Measurements from ENCODE around the gene ZBTB16.

Gene ZBTB16

DNA sequence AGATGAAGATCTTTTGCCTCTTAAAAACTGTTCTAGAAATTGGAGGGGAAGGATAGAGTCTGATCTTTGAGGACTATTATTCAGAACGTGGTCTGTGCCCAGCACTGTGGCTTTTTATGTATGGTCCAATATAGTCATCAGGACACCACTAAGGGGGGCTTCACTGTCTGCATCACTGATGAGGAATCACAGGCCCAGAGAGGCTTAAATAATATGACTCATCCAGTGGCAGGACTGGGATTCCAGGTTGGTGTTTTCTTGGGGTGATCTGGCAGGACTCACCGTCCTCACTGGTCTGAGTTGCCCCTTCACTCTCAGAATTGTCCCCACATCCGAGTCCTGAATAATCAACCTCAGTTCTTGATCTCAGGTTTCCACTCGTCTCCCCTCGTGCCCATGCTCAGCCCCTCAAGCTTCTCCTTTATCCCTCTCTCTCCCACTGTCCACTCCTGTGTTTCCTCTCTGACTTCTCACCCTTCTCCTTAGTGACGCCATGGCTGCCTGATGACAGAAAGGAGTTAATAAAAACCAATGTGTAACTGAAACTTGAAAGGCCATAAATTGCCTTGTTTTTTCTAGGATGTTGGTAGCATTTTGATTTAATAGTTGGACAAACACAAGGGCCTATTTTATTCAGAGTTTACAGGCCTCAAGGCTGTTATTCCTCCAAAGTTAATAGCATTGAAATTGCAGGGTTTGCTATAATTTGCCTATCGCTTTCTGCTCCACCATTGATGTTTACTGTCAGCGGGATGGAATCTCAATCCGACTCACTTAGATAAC lies 141.0 kb downstream of the ZBTB16 start:
- DNase-seq (ENCODE audit: low read depth in 1 of 2, low spot score in 1 of 2), result no peak

DNA sequence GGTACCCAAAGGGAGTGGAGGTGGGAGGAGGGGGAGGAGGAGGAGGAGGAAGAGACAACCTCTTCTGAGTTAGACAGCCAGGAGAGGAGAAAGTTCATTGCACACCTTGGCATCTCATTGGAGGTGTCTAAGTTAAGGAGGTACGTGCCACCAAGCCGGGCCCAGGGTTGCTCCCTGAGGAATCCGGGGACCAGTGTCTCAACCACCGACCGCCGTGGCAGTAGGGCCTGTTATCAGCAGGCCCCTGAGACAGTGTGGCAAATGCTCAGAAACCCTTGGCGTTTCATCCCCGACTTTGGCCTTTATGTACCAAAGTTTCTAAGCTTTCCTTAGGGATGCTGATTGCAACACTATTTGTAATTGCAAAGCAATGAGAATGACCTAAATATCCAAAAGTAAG lies 141.7 kb downstream of the ZBTB16 start:
- no peak for DNase-seq (ENCODE audit: low read depth in 1 of 2, low spot score in 1 of 2)

DNA sequence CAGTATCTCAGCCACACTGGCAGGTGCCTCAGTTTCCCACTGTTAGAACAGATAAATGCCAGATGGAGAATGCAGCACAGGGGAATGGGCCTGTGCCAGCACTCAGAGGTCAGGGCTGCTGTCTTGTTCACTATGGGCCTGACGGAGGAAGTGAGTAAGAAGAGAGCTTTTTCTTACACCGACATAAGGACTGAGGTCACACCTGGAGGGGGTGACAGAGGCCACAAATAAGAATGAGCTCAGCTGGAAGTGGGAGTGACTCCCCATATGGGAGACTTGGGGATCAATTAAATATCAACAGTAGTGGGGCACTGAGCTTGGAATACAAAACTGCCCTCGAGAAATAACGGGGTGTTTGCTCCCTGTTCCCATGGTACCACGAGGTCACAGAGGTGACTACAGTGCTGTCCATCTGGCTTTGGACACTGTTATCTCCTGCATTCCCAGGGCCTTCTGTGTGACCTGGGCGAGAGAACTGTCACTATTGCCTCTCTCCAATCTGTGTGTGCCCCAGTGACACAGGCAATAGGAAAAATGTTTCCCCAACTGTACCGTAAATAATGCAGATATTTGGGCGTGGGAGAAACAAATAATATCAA lies 142.6 kb downstream of the ZBTB16 start:
- DNase-seq (ENCODE audit: low read depth in 1 of 2, low spot score in 1 of 2), result no peak

DNA sequence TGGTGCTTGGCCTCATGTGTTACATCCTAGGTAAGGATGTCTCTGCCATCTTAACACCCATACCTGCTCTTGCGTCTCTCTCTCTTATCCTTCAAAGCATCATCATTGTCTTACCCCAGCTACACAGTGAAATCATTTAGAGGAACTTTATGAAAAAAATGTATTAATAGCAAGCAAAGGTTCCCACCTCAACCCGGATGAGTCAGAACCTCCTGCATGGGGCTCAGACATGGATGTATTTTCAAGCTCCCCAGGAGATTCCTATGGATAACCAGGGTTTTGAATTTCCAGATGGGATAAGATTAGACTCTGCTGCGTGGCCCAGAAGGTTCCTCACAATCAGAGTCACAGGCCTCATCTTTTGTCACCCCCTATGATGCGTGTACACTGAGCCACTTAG lies 147.6 kb downstream of the ZBTB16 start:
- DNase-seq (ENCODE audit: low read depth in 1 of 2, low spot score in 1 of 2), result no peak

DNA sequence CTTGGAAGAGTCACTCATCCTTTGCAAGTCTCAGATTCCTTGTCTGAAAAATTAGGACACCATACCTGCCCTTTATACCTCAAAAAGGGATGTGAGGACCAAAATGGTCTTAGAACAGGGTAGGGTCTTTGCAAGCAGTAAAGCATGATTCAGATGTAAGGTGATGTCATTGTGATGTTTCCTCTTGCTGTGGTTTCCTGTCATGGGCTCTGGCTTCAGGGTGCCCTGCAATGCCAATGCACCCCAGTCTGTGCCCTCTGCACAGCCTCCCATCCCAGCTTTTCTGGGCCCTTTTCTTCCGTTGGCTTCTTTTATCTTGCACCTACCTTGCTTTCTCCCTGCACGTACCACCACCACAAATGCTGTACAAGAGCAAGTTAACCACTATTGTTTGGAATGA lies 148.9 kb downstream of the ZBTB16 start:
- peak in 1 of 2 donors; percentile 12 for DNase-seq (ENCODE audit: low read depth in 1 of 2, low spot score in 1 of 2)

DNA sequence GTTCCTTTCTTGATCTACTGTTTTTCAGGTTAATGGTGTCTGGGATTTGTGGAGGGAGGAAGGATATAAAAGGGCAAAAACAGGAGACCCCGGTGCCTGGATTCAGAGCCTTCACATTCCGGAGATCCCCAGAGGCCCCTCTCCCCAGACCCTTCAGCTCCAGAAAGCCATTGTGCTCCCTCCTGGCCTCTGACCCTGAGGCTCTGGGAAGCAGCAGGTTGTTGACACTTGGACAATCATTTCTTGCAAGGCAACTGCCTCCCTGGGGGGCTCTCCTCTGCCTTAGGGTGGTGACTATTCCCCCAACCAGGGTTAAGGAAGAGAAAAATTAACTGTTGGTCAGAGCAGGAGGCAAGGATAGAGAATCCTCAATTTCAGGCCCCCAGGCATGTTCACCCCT lies 149.8 kb downstream of the ZBTB16 start:
- DNase-seq (ENCODE audit: low read depth in 1 of 2, low spot score in 1 of 2), result no peak

DNA sequence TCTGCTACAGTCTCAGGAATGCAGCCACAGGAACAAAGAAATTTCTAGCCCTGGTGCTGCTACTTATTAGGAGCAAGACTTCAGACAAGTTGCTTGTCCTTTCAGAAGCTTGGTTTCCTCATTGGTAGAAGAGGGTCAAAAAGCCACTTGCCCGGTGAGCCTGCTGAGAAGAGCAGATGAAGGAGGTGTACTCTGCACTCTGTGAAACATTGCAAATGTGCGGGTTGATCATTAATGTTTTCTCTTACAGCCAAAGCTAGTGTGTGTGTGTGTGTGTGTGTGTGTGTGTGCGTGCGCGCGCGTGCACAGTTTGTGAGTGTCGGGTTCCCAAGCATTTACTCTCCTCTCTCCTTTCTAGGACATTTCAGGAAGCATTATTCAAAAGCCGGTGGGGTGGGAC lies 150.4 kb downstream of the ZBTB16 start:
- DNase-seq (ENCODE audit: low read depth in 1 of 2, low spot score in 1 of 2), result no peak

DNA sequence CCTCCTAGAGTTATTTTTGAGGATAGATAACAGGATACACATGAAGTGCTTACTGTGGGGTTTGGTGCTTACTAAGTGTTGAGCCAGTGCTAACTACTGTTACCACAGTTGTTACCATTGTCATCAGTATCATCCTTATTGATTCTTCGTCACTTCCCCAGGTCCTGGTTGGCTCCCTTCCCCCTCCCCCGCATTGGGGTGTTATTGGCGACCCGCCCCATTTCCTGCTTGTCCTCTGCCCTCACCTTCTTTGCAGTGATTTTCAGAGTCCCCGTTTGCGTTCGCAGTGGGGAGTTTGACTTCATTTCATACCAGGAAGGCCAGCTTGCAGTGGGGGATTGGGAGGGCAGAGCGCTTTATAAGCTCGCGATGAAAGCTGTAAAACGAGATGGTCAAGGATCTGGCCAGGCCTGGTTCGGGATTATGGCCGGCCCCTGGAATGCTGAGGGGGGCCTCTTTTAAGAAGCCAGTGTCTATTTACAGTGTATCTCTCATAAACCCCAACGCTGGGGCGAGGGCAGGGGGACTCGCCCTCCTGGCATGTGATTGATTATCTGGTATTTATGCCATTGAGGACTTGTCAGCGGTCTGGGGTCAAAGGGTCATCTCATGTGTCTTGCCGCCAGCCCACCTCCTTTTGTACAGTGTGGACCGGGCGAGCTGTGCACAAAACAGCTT lies 152.1 kb downstream of the ZBTB16 start:
- DNase-seq (ENCODE audit: low read depth in 1 of 2, low spot score in 1 of 2), result no peak

DNA sequence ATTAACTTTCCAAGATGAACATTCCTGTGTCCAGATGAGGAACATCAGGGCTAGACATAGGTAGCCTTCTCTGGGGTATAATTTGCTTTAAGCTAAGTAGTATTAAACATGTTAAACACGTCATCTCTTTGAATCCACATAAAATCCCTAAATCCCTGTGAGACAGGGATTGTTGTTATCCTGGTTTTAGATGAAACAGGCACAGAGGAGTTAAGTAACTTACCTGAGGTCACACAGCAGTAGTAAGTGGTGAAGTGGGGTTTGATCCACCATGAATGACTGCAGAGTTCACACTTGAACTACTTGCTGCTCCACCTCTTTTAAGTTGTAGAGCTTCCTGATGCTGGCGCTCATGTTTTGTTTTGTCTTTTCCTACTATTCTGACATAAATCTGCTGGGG lies 154.1 kb downstream of the ZBTB16 start:
- no peak for DNase-seq (ENCODE audit: low read depth in 1 of 2, low spot score in 1 of 2)

DNA sequence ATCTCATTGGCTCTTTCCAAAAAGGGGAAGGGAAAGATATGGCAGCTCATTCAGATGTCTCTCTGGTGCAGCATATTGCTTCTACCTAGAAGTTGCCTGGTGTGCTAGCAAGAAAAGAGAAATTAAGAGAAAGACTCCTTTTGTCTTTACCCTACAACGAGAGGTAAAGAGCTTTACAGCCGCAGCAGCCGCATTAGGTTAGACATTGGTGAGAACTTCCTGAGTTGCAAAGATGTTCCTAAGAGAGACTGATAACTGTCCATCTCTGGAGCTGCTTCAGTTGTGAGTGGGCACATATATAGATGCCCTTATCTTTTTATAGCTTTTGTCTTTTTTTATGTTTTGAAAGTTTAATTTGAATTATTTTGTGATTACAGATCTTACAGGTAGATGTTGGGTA lies 155.9 kb downstream of the ZBTB16 start:
- DNase-seq (ENCODE audit: low read depth in 1 of 2, low spot score in 1 of 2), result no peak

DNA sequence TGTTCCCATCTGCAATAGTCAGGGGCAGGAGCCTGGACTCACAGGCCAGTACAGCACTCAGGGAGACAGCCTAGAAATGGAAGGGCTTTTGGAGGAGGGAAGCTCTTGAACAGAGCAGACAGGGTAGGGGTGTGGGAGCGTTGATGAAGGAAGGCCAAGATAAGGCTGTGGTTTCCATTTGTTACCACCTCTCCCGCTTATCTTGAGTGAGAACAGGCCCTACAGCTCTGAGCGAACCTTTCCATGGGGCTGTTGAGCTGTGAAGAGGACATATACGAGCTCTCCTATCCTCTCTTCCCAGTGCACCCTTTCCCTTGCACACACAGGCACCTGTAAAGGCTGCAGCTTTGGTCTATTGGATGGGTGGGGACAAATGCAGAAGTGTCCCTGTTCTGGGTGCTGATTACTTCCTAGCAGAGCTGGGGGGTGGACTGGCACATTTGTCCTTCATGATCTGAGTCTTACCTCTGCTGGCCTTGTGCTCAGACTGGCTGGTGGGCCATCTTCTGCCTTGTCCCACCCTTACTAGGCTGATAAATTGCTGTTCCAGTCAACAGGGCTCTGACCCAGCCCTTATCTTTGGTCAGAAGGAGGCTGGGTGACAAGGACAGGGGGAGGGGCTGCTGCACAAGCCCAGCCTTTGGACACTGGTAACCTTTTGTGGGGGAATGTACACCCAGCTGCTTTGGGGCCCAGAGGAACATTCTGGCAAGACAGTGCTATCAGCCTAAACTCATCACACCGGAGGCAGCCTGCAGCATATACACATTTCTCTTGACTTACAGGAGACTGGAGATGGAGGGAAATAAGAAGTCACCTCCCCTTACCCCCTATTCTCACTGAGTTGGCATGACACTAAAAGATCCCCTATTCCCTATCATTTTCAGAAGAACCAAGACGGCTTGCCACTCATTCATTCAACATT lies 156.6 kb downstream of the ZBTB16 start:
- DNase-seq (ENCODE audit: low read depth in 1 of 2, low spot score in 1 of 2), result no peak

DNA sequence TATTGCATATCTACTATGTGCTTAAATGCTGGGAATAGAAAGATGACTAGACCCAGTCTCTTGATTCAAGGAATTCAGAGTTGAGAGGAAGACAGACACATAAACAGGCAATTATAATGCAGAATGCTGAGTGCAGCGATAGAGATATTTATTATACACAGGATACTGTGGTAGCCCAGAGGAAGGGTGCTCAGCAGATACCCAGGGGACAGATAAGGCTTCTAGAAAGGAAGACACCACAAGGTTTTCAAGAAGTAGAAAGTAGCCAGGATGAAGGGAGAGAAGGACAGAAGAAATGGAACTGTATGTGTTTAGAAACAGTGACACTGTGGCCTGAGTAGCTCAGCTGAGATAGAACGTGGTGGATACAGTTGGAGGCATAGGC lies 157.3 kb downstream of the ZBTB16 start:
- DNase-seq (ENCODE audit: low read depth in 1 of 2, low spot score in 1 of 2), result no peak

DNA sequence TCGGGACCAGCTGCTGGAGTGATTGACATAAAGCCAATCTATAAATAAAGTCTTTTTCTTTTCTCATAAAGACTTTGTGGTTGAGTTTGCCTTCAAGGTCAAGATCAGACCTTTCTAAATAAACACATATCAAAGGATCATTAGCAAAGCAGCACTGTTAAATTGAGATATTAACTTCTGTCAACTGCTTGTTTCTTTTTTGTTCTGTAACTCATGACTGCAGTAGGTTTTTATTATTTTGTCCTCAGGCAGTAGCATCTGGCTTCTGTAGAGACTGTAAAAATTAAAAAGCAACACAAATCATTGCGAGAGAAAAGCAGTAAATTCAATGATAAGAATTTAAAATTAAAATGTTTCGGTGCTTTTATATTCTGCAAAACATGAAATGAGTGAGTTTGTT lies 159.0 kb downstream of the ZBTB16 start:
- DNase-seq (ENCODE audit: low read depth in 1 of 2, low spot score in 1 of 2), result no peak

DNA sequence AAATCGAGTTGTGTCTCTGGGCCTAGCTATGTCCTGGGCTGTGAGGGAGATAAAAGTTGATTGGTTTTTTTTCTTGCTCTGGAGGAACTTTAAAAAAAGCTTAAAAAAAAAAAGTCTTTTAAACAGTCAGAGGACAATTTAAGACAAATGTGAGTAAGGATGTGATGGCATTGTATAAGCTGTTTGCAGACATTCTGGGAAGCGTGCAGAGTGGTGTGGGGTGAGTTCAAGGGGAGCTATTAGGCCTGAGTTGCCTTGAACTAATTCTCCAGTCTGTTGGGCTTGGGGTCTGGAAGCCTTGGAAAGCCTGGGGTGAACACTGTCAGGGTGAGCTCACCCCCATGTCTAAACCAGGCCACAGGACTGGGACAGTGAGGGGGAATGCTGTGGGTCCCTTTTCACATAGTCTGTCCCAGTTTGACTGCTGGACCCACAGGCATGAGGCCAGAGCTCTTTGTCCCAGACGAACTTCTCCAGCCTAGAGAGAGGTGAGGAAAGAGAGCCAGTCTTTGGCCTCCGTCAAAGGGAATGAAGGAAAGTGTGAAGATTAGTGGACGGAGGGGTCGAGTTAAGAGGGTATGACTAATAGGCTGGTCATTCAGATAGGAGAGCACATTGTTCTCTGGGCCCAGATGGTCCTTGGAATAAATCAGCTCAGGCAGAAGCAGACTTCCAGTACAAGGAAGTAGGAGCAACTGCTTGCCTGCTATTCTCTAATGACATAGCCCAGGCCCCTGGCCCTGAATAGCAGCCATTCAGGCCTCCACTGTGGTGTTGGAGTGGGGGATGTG lies 160.2 kb downstream of the ZBTB16 start:
- no peak for DNase-seq (ENCODE audit: low read depth in 1 of 2, low spot score in 1 of 2)

DNA sequence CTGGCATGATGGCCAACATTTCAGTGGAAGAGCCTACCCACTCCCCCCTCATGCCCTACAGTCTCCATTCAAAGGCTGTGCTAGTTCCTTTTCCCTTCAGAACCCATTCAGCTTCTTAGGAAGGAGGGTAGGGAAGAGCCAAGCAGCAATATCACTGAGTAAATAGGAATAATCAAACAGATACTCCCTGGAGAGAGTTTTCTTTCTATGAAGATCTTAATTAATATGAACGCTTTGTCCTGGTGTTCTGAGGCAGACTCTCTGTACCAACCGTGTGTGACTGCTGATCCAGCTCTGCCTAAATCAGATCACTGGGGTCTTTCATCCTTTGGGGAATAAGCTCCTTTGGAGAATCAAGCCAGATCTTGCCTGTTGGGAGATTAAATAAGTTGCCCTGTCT lies 161.5 kb downstream of the ZBTB16 start:
- DNase-seq (ENCODE audit: low read depth in 1 of 2, low spot score in 1 of 2), result no peak

DNA sequence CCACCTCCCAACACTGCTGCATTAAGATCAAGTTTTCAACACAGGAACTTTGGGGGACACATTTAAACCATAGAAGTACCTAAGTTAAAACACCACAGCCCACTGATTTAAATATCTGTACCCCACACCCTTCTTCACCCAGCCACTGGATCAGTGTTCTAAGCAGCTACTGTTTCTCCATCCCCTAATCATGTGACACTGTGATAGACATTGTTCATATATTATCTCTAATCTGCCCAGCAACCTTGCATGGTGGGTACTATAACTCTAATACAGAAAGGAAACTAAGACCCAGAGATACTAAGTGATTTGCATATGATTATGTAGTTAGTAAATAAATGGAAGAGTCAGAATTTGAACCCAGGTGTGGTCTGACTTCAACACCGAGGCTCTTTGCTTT lies 166.2 kb downstream of the ZBTB16 start:
- DNase-seq (ENCODE audit: low read depth in 1 of 2, low spot score in 1 of 2), result no peak

DNA sequence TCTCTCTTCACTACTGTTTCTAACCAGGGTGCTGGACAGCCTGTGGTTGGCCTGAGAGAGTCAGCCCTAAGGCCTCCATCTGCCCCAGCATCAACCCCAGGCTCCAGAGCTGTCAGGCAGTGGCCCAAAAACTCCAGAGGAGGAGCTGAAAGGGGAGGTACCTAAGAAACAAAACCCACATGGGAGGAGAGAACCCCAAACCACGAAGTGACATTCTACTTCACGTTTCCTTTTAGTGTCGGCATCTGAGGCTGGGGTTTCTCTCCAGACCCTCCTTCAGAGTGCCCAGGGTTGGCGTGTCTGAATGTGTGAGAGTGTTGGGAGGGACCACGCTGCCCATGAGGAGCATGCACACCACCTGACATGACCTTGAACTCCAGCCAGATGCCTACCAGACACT lies 166.8 kb downstream of the ZBTB16 start:
- no peak for DNase-seq (ENCODE audit: low read depth in 1 of 2, low spot score in 1 of 2)

DNA sequence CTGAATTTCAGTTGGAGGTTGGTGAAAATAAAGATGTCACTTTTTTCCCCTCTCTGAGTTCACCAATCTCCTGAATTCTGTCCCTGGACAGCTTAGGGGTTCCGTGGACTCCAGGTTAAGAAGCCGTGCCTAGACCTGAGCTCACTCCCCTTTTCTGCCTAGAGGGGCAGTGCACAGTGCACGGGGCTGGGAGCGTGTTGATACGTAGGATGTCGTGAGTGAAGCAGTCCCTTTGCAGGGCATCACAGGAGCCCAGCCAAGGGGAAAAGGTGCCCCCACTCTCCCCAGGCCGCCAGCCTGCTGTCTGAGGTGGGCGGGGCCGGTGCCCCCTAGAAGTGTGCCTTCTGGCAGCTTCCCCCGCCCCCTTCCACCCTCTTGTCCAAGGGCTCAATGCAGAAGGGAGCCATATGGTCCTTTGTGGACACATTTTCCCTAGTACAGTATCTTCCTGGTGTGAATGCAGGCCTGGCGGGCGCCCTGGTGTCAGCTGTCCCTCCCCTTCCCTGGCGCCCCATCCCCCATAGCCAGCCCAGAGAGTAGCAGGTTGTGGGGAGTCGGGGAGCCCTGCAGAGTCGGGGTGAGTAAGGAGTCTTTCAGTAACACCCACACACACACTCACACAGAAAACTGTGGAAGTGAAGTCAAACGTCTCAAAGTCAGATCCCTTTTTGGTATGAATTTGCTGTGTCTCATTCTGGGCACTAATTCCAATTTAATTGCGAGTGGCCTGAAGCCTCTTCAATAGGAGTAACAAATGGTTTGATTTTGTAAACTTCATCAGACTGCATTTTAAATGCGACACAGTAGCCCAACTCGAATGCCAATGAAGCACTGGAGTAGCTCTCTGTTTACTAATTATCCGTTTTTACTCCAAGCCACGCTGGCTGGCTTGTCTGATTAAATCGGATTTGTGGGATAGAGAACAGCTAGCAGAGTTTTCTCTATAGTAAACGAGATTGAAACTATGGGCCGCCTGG lies 169.2 kb downstream of the ZBTB16 start:
- DNase-seq (ENCODE audit: low read depth in 1 of 2, low spot score in 1 of 2), result no peak

DNA sequence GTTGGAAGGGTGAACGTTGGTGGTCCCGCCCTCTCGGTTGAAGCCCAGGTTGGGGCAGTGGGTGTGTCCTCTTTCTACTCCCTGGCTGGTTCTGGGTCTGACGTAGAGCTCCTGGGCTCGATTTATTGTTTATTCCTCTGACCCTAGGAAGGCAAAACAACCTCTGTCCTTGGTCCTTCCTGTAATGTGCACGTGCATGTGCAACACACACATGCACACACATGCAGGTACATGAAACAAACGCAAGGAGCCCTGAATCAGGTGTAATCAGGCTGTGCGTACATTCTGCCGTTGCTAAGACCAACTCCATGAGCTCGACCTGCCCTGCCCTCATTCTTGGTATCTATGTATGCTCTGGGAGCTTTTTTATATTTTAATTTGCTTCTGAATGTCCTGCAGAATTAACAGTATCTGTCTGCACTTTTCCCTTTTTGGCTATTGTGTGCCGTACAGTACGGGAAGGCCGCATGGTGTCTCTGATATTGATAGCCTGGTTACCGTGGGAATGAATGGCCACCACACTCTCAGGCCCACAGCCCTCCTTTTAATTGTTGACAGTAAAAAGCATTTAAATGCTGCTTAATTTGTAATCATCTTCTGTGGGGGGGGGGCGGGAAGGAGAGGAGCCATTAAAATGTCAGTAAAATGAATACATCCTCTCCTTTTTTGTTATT lies 170.7 kb downstream of the ZBTB16 start:
- no peak for DNase-seq (ENCODE audit: low read depth in 1 of 2, low spot score in 1 of 2)

Data from activated CD4-positive, alpha-beta T cell treated with anti-CD3 and anti-CD28 coated beads, Interleukin-2, amount 50 U/mL, for 24 hours (primary cell).